ENCODE measurements around the gene ARHGAP8. TPM values are rescaled to one million over a fixed set of nuclear protein-coding genes. Genes with fewer than 3 reads are reported as not detected.

ARHGAP8 gene
- polyA plus RNA-seq, 1 donor from 2014 or later, result 3.0 TPM

- no peak overlapping the region for H3K9ac ChIP-seq (ENCODE audit: low read length)
- H3K9me3 ChIP-seq (ENCODE audit: low read length), result no peaks in the 10 kb centered on the region
- H3K79me2 ChIP-seq (replicated peaks; ENCODE audit: insufficient read depth, low read length), result no peaks in the 10 kb centered on the region
- H3F3A ChIP-seq (ENCODE audit: insufficient read depth, low read length, poor library complexity, severe bottlenecking), result peaks cover 6% of the 10 kb centered on the region
- TF ChIP-seq, protein P1, sequence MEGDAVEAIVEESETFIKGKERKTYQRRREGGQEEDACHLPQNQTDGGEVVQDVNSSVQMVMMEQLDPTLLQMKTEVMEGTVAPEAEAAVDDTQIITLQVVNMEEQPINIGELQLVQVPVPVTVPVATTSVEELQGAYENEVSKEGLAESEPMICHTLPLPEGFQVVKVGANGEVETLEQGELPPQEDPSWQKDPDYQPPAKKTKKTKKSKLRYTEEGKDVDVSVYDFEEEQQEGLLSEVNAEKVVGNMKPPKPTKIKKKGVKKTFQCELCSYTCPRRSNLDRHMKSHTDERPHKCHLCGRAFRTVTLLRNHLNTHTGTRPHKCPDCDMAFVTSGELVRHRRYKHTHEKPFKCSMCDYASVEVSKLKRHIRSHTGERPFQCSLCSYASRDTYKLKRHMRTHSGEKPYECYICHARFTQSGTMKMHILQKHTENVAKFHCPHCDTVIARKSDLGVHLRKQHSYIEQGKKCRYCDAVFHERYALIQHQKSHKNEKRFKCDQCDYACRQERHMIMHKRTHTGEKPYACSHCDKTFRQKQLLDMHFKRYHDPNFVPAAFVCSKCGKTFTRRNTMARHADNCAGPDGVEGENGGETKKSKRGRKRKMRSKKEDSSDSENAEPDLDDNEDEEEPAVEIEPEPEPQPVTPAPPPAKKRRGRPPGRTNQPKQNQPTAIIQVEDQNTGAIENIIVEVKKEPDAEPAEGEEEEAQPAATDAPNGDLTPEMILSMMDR (IDR thresholded peaks at IDR 0.05; ENCODE audit: poor library complexity, severe bottlenecking), result no peak
- TF ChIP-seq SMC3 (conservative IDR thresholded peaks at IDR 0.05; ENCODE audit: poor library complexity), result no peak
- TF ChIP-seq REST (IDR thresholded peaks at IDR 0.05; ENCODE audit: borderline replicate concordance), result no peak
- no peak for TF ChIP-seq MXI1 (conservative IDR thresholded peaks at IDR 0.05; ENCODE audit: poor library complexity, severe bottlenecking)
- TF ChIP-seq TAF1 (IDR thresholded peaks at IDR 0.05; ENCODE audit: low read depth), result no peak
- TF ChIP-seq RAD21 (conservative IDR thresholded peaks at IDR 0.05), result no peak
- no peak for TF ChIP-seq POLR2AphosphoS5 (IDR thresholded peaks at IDR 0.05)
- no peak for TF ChIP-seq EP300 (conservative IDR thresholded peaks at IDR 0.05; ENCODE audit: poor library complexity, severe bottlenecking)
- no peak for TF ChIP-seq EZH2 (IDR thresholded peaks at IDR 0.05; ENCODE audit: borderline replicate concordance, insufficient read depth, low read length, poor library complexity, severe bottlenecking)
- no peaks in the 10 kb centered on the region for H4K20me1 ChIP-seq (ENCODE audit: insufficient read depth)
- no peaks in the 10 kb centered on the region for H3K9me2 ChIP-seq (ENCODE audit: insufficient read depth, low read length)
- no peaks in the 10 kb centered on the region for H3K27me3 ChIP-seq (ENCODE audit: insufficient read depth, low read depth, low read length)
- H3K4me2 ChIP-seq (ENCODE audit: low read length), result no peak overlapping the region
- no peak overlapping the region for H2AFZ ChIP-seq (ENCODE audit: low read depth, low read length)
- H3K4me3 ChIP-seq (ENCODE audit: low read length), result no peak overlapping the region
- no peaks in the 10 kb centered on the region for H3K36me3 ChIP-seq (ENCODE audit: insufficient read depth, low read length)
- H3K27ac ChIP-seq (ENCODE audit: low read length), result no peak overlapping the region
Observed at GRCh38 chr22:44823396-44823795, 71.0 kb downstream of the ARHGAP8 start.

- no peaks in the 10 kb centered on the region for H3K36me3 ChIP-seq (ENCODE audit: insufficient read depth, low read length)
- H3K79me2 ChIP-seq (replicated peaks; ENCODE audit: insufficient read depth, low read length), result no peaks in the 10 kb centered on the region
- H3K4me3 ChIP-seq (ENCODE audit: low read length), result no peak overlapping the region
- no peak overlapping the region for H3K27ac ChIP-seq (ENCODE audit: low read length)
- H3K27me3 ChIP-seq (ENCODE audit: insufficient read depth, low read depth, low read length), result no peaks in the 10 kb centered on the region
- H4K20me1 ChIP-seq (ENCODE audit: insufficient read depth), result no peaks in the 10 kb centered on the region
- H3K9me3 ChIP-seq (ENCODE audit: low read length), result no peaks in the 10 kb centered on the region
- H3K9me2 ChIP-seq (ENCODE audit: insufficient read depth, low read length), result no peaks in the 10 kb centered on the region
- H3K9ac ChIP-seq (ENCODE audit: low read length), result no peak overlapping the region
- no peak overlapping the region for H2AFZ ChIP-seq (ENCODE audit: low read depth, low read length)
- peaks cover 6% of the 10 kb centered on the region for H3F3A ChIP-seq (ENCODE audit: insufficient read depth, low read length, poor library complexity, severe bottlenecking)
- H3K4me2 ChIP-seq (ENCODE audit: low read length), result no peak overlapping the region
- TF ChIP-seq, protein P1 (IDR thresholded peaks at IDR 0.05; ENCODE audit: poor library complexity, severe bottlenecking), result no peak
- TF ChIP-seq EZH2 (IDR thresholded peaks at IDR 0.05; ENCODE audit: borderline replicate concordance, insufficient read depth, low read length, poor library complexity, severe bottlenecking), result no peak
- TF ChIP-seq SMC3 (conservative IDR thresholded peaks at IDR 0.05; ENCODE audit: poor library complexity), result no peak
- no peak for TF ChIP-seq EP300 (conservative IDR thresholded peaks at IDR 0.05; ENCODE audit: poor library complexity, severe bottlenecking)
- TF ChIP-seq TAF1 (IDR thresholded peaks at IDR 0.05; ENCODE audit: low read depth), result no peak
- no peak for TF ChIP-seq RAD21 (conservative IDR thresholded peaks at IDR 0.05)
Observed at GRCh38 chr22:44823806-44824205, 71.4 kb downstream of the ARHGAP8 start.

All from neural cell (in vitro differentiated cells).